Measurements from ENCODE around the gene CD300A. TPM values are rescaled to one million over a fixed set of nuclear protein-coding genes. Genes with fewer than 3 reads are reported as not detected.
"Not testable (repeated sequence)": the region's sequence is repeated elsewhere in the genome, so short reads cannot be mapped to it uniquely, and the experiment has no call there.

Gene CD300A
- total RNA-seq, 1 experiment from 2014 or later, result 0.71 TPM

GRCh38 chr17:74503949-74504348 is 37.5 kb downstream of the CD300A start:
- BruUV-seq (replicated peaks), result not testable (repeated sequence)

GRCh38 chr17:74508156-74508555 is 41.7 kb downstream of the CD300A start:
- ChIA-PET POLR2A (no interaction called here), RAD21 (ENCODE audit: low non-redundant PET in 1 of 2, low total read pairs in 2 of 2, uncharacterized antibody in 2 of 2, unreplicated experiment in 2 of 2) (no interaction called here), CTCF (no interaction called here)
- no peaks in the 10 kb centered on the region for H3K9me3 ChIP-seq (ENCODE audit: control insufficient read depth in 1 of 2, insufficient read depth in 1 of 2, low read depth in 1 of 2, low read length in 2 of 2)
- BruUV-seq (replicated peaks), result no TSS peak
- H3K27ac ChIP-seq (ENCODE audit: low read depth, low read length), result no peak overlapping the region
- H4K20me1 ChIP-seq (ENCODE audit: insufficient read depth), result no peaks in the 10 kb centered on the region
- H3K4me3 ChIP-seq (replicated peaks in 1 of 2; ENCODE audit: low read depth in 1 of 2, low read length in 2 of 2), result no peak overlapping the region
- H3K9me2 ChIP-seq (ENCODE audit: insufficient read depth), result no peaks in the 10 kb centered on the region
- H3K9ac ChIP-seq (ENCODE audit: low read length), result no peak overlapping the region
- TF ChIP-seq CTCF (IDR thresholded peaks at IDR 0.05 in 2 of 3, conservative IDR thresholded peaks at IDR 0.05 in 1 of 3; ENCODE audit: borderline replicate concordance in 1 of 3, insufficient read depth in 1 of 3, low read depth in 2 of 3, low read length in 2 of 3) (no peak), SRF (IDR thresholded peaks at IDR 0.05; ENCODE audit: low read depth) (no peak), ZFX (IDR thresholded peaks at IDR 0.05) (no peak), CBX3 (IDR thresholded peaks at IDR 0.05; ENCODE audit: low read depth) (no peak)
- no peaks in the 10 kb centered on the region for H3K36me3 ChIP-seq (ENCODE audit: control insufficient read depth in 1 of 2, insufficient read depth in 2 of 2, low read length in 2 of 2)
- H3K79me2 ChIP-seq (ENCODE audit: insufficient read depth, low read length), result no peaks in the 10 kb centered on the region
- DNase-seq (ENCODE audit: low read depth, low spot score), result no peak
- no peak overlapping the region for H2AFZ ChIP-seq (ENCODE audit: low read depth, low read length, poor library complexity, severe bottlenecking)
- intact Hi-C loops (cut with micrococcal nuclease), result no loop called here
- ATAC-seq, result no peak
- H3K4me2 ChIP-seq (ENCODE audit: low read length), result no peak overlapping the region
- H3K27me3 ChIP-seq (ENCODE audit: insufficient read depth, low read length), result 0 out of 2 replicates have a peak, but pooled peaks cover 4% of the 10 kb centered on the region
- peaks cover 0 to 13% of the 10 kb centered on the region in 2 experiments; a peak in 2 of 4 replicates for H3K4me1 ChIP-seq (ENCODE audit: control insufficient read depth in 1 of 2, insufficient read depth in 2 of 2, low read length in 2 of 2)

More at GRCh38 chr17:74503949-74504348, 37.5 kb downstream of the CD300A start:
- H3K9ac ChIP-seq (ENCODE audit: low read length); H3K4me1 ChIP-seq (ENCODE audit: control insufficient read depth in 1 of 2, insufficient read depth in 2 of 2, low read length in 2 of 2); CTCF ChIA-PET; H4K20me1 ChIP-seq (ENCODE audit: insufficient read depth); H3K4me2 ChIP-seq (ENCODE audit: low read length); H3K36me3 ChIP-seq (ENCODE audit: control insufficient read depth in 1 of 2, insufficient read depth in 2 of 2, low read length in 2 of 2); DNase-seq (ENCODE audit: low read depth, low spot score); H3K27me3 ChIP-seq (ENCODE audit: insufficient read depth, low read length); intact Hi-C loops (cut with micrococcal nuclease); ATAC-seq; H3K79me2 ChIP-seq (ENCODE audit: insufficient read depth, low read length); POLR2A ChIA-PET; RAD21 ChIA-PET (ENCODE audit: low non-redundant PET in 1 of 2, low total read pairs in 2 of 2, uncharacterized antibody in 2 of 2, unreplicated experiment in 2 of 2); H3K4me3 ChIP-seq (replicated peaks in 1 of 2; ENCODE audit: low read depth in 1 of 2, low read length in 2 of 2); H3K9me3 ChIP-seq (ENCODE audit: control insufficient read depth in 1 of 2, insufficient read depth in 1 of 2, low read depth in 1 of 2, low read length in 2 of 2); H3K9me2 ChIP-seq (ENCODE audit: insufficient read depth); H2AFZ ChIP-seq (ENCODE audit: low read depth, low read length, poor library complexity, severe bottlenecking); H3K27ac ChIP-seq (ENCODE audit: low read depth, low read length): not testable (repeated sequence)
